ENCODE results near the gene CCL26.
"Not testable (repeated sequence)": the region's sequence is repeated elsewhere in the genome, so short reads cannot be mapped to it uniquely, and the experiment has no call there.

Gene CCL26, protein sequence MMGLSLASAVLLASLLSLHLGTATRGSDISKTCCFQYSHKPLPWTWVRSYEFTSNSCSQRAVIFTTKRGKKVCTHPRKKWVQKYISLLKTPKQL

DNA sequence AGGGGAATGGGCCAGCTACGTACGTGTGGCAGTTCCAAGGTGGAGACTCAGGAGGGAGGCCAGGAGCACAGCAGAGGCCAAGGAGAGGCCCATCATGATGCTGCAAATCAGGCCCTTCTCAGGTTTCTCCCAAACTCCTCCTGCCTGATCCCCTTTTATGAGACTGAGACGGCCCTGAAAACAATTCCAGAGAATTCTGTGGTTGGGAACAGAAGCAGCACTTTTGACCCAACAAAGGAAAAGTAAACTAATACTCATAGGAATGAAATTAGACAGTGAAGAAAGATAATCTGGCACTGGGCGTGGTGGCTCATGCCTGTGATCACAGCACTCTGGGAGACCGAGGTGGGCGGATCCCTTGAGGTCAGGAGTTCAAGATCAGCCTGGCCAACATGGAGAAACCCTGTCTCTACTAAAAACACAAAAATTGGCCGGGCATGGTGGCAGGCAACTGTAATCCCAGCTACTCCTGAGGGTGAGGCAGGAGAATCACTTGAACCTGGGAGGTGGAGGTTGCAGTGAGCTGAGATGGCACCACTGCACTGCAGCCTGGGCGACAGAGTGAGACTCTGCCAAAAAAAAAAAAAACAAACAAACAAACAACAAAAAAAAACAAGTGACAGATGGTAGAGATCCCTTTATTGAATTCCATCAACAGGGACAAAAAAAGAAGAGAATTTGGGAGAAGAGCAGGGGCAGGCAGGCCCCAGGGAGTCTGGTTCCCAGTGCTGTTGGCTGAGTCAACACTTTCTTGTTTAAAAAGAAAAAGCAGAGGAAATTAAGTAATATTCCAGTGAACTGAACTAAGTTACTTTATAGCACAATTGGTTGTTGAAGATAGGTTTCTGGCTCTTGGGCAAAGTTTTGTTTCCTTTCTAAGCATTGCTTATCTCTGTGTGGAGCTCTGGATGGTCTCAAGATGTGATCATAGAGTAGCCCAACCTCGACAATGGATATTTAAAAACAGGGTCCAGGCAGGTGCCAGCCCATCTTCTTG lies at the start of gene CCL26:
Gene CCL26 (minus strand): TSS at position 131 of the 997 bp plus-strand sequence. CDS start 35 bp downstream, at position 96.
- DNase-seq = no peak

DNA sequence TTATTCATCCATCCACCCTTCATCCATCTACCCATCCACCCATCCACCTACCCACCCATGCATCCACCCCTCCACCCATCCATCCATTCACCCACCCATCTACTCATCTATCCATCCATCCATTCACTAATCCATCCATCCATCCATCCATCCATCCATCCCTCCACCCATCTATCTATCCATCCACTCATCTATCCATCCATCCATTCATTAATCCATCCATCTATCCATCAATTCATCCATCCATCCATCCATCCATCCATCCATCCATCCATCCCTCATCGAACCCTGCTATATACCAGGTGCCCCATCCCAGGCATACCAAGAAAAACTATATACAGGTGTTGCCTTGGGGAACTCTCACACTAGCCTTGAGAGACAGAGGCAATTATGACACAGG lies 48.7 kb upstream of the CCL26 start:
- DNase-seq = no peak

DNA sequence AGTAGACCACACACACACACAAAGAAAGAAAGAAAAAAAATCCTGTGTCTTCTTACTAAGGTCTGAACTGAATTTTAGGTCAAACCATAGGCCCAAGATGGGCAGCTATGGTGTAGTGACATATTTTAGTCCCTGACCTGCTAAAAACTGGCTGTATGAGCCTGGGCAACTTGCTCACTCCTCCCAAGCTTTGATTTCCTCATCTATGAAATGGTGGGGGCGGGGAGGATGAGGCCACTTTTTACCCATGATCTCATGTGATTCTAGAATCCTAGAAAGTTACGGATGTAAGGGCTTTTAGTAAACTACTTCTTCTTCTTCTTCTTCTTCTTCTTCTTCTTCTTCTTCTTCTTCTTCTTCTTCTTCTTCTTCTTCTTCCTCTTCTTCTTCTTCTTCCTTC lies 47.7 kb upstream of the CCL26 start:
- DNase-seq = no peak

DNA sequence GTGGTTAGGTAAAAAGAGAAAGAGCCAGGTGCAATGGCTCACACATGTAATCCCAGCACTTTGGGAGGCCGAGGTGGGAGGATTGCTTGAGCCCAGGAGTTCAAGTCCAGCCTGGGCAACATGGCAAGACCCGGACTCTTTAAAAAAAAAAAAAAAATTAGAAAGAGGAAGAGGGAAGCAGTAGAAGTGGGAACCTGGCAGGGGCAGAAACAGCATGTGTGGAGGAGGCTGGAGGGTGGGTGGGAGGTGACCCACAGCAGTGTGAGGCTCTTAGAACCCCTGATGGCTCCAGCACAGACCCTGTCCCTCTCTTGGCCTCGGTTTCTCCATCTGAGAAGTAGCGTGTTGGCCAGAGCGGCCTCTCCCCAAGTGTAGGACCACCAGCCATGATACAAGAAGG lies 46.5 kb upstream of the CCL26 start:
- no peak for DNase-seq

DNA sequence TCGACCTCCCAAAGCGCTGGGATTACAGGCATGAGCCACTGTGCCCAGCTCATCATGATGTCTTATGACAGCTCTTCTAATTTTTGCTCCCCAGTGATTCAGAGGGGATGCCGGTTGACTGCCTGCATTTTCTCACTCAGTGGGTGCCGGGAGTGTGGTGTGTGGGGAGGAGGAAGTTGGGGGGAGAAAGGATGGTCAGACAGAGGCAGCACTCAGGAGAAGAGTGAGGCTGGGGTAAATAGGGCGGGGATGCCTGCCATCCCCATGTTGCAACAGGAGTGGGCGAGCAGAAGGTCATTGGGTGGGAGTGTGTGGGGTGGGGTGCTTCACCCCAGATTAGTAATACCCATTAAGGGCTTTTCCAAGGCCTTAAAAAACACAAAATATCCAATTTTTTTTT lies 45.1 kb upstream of the CCL26 start:
- no peak for DNase-seq

DNA sequence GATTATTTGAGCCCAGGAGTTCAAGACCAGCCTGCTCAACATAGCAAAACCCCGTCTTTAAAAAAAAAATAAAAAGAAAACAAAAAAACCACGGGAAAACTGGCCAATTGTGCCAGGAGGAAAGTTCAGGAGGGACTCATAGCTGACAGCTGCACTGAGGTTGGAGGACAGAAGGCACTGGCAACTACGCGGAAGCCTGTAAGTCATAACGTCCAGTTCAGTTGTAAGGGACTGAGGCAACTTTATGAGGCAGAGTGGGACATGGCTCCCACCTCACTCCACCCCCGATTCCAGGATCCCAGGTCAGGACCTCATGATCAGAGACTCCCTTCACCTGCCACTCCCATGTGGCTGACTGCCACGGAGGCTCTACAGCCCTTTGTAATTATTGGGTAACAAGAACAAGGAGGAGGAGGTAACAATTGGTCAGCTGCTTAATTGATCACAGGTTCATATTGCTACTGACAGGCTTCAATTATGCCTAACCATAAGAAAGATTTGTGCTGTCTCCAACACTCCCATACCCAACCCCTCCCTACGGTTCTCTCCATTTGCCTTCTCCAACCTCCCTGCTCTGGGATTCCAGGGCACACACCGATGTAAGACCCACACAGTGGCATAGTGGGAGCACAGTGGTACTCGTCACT lies 43.5 kb upstream of the CCL26 start:
- no peak for DNase-seq

DNA sequence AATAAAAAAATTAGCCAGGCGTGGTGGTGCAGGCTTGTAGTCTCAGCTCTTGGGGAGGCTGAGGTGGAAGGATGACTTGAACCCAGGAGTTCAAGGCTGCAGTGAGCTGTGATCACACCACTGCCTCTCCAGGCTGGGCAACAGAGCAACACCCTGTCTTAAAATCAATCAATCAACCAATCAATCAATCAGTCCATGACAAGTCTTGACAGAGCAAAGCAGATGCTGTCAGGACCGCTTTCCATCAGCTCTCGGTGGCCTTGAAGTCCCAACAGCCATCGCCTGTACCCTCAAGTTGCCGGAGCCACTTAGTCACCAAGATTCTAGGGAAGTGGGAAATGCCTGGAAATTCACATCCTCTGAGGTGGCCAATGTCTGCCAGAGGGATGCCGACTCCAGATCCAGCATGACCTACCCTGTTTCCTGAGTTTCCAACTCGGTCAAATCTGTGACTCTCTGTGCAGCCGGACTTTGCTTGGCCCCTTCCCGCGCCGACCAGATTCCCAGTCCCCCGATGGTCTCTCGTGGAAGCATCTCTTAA lies 42.5 kb upstream of the CCL26 start:
- DNase-seq = no peak

DNA sequence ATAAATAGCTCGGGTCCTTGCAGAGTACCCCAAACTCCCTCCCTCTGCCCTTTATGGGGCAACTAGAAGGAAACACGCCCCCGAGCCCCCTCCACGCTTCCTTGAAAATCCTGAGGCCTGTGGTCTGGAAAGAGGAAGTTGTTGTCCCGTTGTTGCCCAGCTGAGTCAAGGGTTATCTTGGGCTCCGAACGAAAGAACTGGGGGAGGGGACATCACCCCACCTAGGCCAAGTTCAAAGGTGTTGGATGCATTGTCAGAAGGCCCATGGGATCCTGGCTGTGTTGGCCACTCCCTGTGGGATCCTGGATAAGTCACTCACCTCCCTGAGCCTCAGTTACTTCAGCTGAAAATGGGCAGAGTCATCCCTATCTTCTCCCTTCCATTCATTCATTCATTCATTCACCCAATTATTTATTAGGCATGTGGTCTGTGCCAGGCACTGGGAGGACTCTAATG lies 41.8 kb upstream of the CCL26 start, which contains the start of gene CCL24:
Gene CCL24 (minus strand): TSS at position 26 of the 456 bp plus-strand sequence. CDS start 91 bp downstream, outside the sequence.
- no peak for DNase-seq

DNA sequence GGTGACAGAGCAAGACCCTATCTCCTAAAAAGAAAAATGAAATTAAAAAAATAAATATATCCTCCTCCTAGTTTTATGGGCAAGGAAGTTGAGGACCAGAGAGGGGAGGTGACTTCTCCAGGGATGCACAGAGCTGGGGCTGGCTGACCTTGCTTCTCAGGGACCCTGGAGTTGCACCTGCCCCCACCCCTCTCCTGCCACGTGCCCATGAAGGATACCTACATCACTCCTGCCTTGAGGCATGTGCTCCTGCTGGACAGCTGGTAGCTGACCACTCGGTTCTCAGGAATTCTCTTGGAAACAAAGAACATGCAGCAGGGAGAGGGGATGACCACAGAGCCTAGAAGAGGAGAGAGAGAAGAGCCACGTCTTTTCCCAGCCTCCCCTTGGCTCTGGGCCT lies 41.1 kb upstream of the CCL26 start:
- no peak for DNase-seq

DNA sequence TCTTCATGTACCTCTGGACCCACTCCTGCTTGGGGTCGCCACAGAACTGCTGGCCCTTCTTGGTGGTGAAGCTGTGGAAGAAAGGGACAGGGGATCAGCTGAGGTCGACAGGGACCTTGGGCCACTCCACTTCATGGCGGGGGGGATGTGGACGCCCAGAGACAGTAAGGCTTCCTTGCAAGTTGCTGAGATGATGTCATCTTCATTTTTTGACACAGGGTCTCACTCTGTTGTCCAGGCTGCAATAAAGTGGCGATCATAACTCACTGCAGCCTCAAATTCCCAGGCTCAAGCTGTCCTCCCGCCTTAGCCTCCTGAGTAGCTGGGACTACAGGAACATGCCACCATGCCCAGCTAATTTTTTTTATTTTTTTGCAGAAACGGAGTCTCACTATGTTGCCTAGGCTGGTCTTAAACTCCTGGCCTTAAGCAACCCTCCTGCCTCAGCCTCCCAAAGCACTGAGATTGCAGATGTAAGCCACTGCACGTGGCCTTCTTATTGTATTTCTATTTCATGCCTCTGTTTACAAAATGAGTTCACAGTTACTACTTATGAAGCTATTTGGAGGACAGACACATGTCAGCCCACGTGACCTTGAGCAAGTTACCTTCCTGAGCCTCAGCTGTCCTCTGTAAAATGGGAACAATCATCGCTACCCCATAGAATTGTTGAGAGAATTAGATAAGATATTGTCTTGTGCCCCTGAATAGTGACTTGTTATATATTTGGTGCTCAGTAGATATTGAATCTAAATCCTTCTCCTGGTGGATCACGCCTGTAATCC lies 40.1 kb upstream of the CCL26 start:
- DNase-seq = no peak

DNA sequence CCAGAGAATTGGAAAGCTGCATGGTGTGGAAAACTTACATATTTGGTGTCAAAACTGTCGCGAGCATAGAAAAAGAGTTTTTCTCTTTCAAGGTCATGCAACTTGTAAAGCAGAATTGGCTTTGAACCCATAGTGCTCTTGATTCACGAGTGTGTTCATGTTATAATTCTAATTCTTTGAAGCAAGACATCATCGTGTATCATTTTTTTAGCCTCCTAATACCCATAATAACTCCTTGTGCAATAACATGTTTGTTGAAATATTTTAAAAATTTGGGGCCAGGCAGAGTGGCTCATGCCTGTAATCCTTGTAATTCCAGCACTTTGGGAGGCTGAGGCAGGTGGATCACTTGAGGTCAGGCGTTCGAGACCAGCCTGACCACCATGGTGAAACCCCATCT lies 37.4 kb upstream of the CCL26 start:
- no peak for DNase-seq

DNA sequence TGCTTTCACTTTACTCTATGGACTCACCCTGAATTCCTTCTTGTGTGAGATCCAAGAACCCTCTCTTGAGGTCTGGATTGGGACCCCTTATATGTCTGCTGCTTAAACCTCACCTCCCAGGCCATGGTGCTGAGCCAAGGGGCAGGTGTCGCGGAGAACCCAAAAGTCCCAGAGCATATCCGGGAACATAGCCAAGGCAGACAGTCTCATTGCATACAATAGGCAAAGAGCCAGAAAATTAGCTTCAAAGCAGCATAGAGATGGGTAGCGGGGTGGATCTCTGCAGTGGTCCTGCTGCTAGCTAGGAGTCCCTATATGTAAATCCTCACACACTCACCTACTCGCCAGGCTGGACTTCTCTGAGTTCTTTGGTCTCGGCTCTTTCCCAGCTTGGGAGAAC lies 36.1 kb upstream of the CCL26 start:
- no peak for DNase-seq

DNA sequence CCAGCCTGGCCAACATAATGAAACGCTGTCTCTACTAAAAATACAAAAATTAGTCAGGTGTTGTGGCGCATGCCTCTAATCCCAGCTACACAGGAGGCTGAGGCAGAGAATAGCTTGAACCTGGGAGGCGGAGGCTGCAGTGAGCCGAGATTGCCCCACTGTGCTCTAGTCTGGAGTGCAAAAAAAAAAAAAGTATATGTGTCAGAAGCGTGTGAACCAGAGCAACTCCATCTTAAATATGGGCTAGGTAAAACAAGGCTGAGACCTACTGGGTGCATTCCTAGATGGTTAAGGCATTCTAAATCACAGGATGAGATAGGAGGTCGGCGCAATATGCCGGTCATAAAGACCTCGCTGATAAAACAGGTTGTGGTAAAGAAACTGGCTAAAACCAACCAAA lies 35.4 kb upstream of the CCL26 start:
- DNase-seq = no peak

DNA sequence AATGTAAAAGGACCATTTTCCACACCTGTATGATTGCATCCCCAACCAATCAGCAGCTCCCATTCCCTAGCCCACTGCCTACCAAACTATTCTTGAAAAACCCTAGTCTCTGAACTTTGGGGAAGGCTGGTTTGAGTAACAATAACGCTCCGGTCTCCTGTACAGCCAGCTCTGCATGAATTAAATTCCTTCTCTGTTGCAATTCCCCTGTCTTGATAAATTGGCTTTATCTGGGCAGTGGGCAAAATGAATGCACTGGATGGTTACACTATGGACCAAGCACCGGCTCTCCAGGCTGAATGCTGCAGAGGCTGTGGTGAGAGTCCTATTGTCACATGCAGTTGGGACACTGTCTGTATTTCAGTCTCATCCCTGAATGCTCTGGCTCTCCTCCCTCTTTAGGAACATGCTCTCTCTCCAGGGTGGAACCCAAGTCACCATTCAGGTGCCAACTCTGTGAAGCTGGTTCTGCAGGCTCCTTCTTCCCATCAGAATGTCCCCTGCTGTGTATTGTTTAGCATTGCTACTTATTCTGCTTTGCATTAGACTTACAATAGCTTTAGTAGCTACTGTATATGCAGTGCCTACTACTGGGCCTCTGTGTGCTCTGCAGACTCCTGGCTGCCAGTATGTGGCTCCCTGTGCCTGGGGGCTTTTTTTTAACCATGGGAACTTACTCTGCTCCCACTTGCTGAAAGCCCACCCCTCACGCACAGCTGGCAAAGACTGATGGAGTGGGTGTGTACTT lies 34.7 kb upstream of the CCL26 start:
- DNase-seq = no peak

DNA sequence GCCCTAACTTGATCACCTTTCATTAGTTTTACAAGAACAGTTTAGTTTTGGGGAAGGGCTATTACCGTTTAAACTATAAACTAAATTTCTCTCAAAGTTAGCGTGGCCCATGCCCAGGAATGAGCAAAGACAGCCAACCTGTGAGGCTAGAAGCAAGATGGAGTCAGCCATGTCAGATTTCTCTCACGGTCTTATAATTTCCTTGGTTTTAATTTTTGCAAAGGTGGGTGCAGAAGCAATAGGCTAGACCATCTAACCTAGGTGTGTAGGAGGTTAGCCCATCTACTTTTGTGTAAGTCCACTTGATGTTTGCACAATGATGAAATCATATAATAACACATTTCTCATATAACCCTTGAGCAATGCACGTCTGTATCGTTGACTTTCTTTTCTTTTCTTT lies 32.7 kb upstream of the CCL26 start:
- no peak for DNase-seq

DNA sequence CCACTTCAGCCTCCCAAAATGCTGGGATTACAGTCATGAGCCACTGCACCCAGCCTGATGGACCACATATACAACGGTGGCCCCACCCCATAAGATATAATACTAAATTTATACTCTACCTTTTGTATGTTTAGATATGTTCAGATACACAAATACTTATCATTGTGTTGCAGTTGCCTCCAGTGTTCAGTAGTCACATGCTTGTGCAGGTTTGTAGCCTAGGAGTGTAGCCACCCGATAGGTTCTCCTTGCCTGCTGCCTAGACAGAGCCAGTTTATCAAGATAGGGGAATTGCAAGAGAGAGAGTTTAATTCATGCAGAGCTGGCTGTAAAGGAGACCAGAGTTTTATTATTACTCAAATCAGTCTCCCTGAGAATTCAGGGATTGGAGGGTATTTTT lies 32.0 kb upstream of the CCL26 start:
- no peak for DNase-seq

DNA sequence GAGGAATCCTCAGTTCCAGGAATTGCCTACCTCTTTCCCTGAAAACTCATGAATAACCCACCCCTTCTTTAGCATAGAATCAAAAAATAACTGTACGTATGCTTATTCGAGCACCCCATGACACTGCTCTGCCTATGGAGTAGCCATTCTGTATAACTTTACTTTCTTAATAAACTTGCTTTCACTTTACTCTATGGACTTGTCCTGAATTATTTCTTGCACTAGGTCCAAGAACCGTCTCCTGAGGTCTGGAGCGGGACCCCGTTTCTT lies 30.5 kb upstream of the CCL26 start:
- no peak for DNase-seq

DNA sequence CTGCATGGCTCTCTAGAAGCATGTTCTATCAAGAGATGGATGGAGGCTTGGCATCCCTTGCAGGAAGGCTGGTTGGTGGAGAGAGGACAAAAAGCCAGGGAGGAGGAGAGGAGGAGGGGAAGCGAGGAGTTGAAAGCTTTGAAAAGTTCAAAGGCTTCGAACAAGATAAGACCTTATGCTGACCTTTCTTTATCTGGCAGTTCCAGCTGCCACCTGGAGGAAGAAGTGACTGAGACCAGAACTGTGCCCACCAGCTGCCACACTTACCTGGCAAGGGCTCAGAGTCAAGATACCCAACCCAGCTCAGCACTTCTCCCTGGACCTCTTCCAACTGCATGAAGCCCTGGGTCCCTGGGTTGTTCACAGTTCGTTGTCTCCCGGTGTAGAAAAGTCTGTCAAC lies 26.8 kb upstream of the CCL26 start:
- DNase-seq = no peak

DNA sequence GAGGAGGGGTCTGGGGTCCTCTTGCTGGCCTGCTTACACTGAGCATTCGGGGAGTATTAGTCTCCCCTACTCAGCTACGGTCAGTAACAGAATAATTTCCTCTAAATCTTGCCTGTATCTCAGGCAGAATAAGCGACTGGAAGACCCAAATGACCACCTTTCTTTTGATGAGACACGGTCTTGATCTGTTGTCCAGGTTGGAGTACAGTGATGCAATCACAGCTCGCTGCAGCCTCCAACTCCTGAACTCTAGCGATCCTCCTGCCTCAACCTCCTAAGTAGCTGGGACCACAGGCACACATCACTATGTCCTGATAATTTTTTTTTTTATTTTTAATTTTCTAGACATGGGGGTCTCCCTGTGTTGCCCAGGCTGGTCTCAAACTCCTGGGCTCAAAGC lies 24.4 kb upstream of the CCL26 start:
- no peak for DNase-seq

DNA sequence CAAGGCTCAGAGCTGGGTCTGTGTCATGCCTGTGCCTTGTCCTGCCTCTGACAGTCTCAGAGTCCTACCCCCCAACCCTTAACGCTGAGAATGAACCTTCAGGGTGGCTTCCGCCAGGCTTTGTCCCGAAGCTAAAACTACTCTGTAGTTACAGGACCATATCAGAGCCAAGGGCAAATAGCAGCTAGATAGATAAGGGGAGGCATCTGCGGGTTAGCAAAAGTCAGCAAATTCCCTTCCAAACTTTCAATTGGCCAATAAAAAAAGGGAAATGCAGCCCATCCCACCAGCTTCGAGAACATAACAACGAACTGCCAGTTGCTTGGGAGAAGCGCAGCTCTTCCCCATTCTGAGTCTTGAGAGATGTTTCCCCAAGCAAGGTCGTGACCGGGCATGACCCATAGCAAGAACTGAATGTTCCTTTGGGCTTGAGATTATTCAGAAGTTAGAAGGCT lies 23.8 kb upstream of the CCL26 start:
- DNase-seq = no peak

DNA sequence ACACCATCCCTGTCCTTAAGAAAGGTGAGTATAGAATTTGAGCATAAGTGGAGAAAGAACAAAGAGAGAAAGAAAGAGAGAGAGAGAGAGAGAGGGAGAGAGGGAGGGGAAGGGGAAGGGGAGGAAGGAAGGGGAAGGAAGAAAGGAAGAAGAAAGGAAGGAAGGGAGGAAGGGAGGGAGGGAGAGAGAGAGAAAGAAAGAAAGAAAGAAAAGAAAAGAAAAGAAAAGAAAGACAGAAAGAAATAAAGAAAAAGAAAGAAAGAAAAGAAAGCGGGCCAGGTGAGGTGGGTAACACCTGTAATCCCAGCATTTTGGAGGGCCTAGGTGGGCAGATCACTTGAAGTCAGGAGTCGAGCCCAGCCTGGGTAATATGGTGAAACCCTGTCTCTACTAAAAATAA lies 21.7 kb upstream of the CCL26 start:
- DNase-seq = no peak

DNA sequence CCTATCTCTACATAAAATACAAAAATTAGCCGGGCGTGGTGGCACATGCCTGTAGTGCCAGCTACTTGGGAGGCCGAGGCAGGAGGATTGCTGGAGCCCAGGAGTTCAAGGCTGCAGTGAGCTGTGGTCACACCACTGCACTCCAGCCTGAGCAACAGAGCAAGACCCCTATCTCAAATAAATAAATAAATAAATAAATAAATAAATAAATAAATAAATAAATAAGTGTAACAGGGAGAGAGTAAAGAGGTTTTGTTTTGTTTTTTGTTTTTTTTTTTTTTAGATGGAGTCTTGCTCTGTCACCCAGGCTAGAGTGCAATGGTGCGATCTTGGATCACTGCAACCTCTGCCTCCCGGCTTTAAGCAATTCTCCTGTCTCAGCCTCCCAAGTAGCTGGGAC lies 20.6 kb upstream of the CCL26 start:
- DNase-seq = not testable (repeated sequence)
